Measurements from ENCODE around the gene RASL12.
"Not testable (repeated sequence)": the region's sequence is repeated elsewhere in the genome, so short reads cannot be mapped to it uniquely, and the experiment has no call there.

Gene RASL12

DNA sequence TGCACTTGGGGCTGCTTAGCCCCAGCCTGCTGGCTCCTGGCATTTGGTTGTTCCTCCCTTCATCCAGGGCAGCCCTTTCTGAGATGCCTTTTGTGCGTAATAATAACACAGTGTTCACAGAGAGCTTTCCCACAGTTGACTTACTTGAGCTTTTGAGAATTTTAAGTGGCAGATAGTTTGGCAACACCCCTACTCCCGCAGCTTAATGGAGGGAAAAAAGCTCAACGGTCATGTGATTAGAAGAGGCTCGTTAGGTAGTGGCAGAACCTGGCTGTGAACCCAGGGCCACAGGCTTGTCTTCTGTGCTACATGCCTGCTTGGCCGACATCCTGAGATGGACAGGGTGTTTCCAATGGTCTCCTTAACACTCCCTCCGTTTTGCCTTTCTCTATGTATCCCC, 13.5 kb upstream of the RASL12 start:
- TF ChIP-seq, protein P1, sequence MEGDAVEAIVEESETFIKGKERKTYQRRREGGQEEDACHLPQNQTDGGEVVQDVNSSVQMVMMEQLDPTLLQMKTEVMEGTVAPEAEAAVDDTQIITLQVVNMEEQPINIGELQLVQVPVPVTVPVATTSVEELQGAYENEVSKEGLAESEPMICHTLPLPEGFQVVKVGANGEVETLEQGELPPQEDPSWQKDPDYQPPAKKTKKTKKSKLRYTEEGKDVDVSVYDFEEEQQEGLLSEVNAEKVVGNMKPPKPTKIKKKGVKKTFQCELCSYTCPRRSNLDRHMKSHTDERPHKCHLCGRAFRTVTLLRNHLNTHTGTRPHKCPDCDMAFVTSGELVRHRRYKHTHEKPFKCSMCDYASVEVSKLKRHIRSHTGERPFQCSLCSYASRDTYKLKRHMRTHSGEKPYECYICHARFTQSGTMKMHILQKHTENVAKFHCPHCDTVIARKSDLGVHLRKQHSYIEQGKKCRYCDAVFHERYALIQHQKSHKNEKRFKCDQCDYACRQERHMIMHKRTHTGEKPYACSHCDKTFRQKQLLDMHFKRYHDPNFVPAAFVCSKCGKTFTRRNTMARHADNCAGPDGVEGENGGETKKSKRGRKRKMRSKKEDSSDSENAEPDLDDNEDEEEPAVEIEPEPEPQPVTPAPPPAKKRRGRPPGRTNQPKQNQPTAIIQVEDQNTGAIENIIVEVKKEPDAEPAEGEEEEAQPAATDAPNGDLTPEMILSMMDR (conservative IDR thresholded peaks at IDR 0.05; ENCODE audit: low read depth, low read length), result no peak
- no peak for DNase-seq (ENCODE audit: low read depth)
- H3K4me3 ChIP-seq (ENCODE audit: low read length), result no peak overlapping the region

DNA sequence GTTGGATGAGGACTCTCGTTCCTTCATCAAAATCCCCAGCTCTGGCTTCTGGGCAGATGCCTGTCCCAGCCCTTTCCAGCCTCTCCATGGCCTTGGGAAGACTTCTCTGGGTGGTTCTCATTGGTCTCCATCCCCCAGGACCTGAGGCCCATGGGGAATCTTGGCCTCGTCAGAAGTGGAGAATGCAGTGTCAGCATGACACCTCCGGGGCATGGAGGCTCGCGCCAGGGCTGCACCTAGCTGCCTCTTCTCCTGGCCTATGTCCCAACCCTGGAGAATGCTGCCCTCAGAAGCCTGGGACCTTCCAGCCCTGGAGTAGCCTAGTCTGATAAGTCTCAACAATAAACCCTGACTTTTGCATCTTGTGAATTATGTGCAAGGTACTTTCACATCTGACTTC, 11.8 kb upstream of the RASL12 start:
- no peak for DNase-seq (ENCODE audit: low read depth)
- no peak overlapping the region for H3K4me3 ChIP-seq (ENCODE audit: low read length)

DNA sequence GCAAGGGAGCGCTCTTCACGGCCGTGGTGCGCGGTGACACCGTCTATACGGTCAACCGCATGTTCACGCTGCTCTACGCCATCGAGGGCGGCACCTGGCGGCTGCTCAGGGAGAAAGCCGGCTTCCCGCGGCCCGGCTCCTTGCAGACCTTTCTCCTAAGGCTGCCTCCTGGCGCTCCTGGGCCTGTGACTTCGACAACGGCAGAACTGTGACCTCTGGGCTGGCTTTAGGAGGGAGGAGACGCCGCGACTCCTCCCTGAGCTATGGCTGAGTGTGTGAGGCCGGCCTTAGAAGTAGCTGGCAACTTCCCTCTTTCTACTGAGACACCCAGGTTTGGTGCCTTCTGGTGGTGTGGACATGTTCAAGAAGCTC, 10.2 kb upstream of the RASL12 start:
- H3K4me3 ChIP-seq (ENCODE audit: low read length), result no peak overlapping the region
- no peak for DNase-seq (ENCODE audit: low read depth)
- TF ChIP-seq, protein P1 (conservative IDR thresholded peaks at IDR 0.05; ENCODE audit: low read depth, low read length), result peak; percentile 72

More for the DNA sequence above, 11.8 kb upstream of the RASL12 start:
- TF ChIP-seq, protein P1 (conservative IDR thresholded peaks at IDR 0.05; ENCODE audit: low read depth, low read length), result no peak

DNA sequence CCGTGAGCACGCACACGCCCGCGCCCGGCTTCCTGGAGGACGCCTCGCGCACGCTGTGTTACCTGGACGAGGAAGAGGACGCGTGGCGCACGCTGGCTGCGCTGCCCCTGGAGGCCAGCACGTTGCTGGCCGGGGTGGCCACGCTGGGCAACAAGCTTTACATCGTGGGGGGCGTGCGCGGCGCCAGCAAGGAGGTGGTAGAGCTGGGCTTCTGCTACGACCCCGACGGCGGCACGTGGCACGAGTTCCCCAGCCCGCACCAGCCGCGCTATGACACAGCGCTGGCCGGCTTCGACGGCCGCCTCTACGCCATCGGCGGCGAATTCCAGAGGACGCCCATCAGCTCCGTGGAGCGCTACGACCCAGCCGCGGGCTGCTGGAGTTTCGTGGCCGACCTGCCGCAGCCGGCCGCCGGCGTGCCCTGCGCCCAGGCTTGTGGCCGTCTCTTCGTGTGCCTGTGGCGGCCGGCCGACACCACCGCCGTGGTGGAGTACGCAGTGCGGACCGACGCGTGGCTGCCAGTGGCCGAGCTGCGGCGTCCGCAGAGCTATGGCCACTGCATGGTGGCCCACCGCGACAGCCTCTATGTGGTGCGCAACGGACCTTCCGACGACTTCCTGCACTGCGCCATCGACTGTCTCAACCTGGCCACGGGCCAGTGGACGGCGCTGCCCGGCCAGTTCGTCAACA, 9.6 kb upstream of the RASL12 start:
- TF ChIP-seq, protein P1 (conservative IDR thresholded peaks at IDR 0.05; ENCODE audit: low read depth, low read length), result no peak
- no peak for DNase-seq (ENCODE audit: low read depth)
- H3K4me3 ChIP-seq (ENCODE audit: low read length), result no peak overlapping the region

DNA sequence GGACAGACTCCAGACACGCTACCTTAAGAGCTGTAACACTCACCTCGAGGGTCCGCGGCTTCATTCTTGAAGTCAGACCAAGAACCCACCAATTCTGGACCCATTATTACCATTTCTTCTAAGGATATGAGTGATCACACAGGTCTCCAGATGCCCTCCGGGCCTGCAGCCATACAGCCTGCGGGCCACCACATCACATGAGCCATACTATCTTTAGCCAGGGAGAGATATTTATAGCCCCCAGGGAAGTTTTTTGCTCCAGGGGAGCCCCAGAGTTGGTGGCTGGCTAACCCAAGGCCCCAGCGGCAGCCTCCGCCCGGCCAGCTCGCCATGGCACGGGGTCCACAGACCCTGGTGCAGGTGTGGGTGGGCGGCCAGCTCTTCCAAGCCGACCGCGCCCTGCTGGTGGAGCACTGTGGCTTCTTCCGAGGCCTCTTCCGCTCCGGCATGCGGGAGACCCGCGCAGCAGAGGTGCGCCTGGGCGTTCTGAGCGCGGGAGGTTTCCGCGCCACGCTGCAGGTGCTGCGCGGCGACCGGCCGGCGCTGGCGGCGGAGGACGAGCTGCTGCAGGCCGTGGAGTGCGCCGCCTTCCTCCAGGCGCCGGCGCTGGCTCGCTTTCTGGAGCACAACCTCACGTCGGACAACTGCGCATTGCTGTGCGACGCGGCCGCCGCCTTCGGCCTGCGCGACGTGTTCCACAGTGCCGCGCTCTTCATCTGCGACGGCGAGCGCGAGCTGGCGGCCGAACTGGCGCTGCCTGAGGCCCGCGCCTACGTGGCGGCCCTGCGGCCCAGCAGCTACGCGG, 8.9 kb upstream of the RASL12 start, which contains the start of gene KBTBD13:
TSS of gene KBTBD13 (plus strand) at position 261 of the 805 bp plus-strand sequence. CDS start at position 331, 70 bp downstream.
- TF ChIP-seq, protein P1 (conservative IDR thresholded peaks at IDR 0.05; ENCODE audit: low read depth, low read length), result no peak
- no peak within 1 kb of the TSS for H3K4me3 ChIP-seq (ENCODE audit: low read length)
- DNase-seq (ENCODE audit: low read depth), result no peak

DNA sequence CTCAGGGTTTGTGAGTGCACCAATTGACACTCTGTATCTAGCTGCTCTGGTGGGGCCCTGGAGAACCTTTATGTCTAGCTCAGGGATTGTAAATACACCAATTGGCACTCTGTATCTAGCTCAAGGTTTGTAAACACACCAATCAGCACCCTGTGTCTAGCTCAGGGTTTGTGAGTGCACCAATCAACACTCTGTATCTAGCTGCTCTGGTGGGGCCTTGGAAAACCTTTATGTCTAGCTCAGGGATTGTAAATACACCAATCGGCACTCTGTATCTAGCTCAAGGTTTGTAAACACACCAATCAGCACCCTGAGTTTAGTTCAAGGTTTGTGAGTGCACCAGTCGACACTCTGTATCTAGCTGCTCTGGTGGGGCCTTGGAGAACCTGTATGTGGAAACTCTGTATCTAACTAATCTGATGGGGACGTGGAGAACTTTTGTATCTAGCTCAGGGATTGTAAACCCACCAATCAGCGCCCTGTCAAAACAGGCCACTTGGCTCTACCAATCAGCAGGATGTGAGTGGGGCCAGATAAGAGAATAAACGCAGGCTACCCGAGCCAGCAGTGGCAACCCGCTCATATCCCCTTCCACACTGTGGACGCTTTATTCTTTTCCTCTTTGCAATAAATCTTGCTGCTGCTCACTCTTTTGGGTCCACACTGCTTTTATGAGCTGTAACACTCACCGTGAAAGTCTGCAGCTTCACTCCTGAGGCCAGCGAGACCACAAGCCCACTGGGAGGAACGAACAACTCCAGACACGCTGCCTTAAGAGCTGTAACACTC, 8.0 kb upstream of the RASL12 start:
- H3K4me3 ChIP-seq (ENCODE audit: low read length); DNase-seq (ENCODE audit: low read depth): not testable (repeated sequence)

DNA sequence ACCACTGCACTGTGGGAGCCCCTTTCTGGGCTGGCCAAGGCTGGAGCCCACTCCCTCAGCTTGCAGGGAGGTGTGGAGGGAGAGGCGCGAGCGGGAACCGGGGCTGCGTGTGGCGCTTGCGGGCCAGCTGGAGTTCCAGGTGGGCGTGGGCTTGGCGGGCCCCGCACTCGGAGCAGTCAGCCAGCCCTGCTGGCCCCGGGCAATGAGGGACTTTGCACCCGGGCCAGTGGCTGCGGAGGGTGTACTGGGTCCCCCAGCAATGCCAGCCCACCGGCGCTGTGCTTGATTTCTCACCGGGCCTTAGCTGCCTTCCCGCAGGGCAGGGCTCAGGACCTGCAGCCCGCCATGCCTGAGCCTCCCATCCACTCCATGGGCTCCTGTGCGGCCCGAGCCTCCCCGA, 7.2 kb upstream of the RASL12 start:
- DNase-seq (ENCODE audit: low read depth); H3K4me3 ChIP-seq (ENCODE audit: low read length): not testable (repeated sequence)

All from retinal pigment epithelial cell (primary cell).